NOMO-1 (cell line): ENCODE measurements around the gene BHLHA15.
"Not testable (repeated sequence)": the region's sequence is repeated elsewhere in the genome, so short reads cannot be mapped to it uniquely, and the experiment has no call there.

Experiments
- DNase-seq, 2 experiments: peaks; one replicate each; lab custom pipeline; 2025; ENCODE audit not compliant: unreplicated experiment in 2 of 2; lab: John Stamatoyannopoulos, UW

The BHLHA15 gene

DNA sequence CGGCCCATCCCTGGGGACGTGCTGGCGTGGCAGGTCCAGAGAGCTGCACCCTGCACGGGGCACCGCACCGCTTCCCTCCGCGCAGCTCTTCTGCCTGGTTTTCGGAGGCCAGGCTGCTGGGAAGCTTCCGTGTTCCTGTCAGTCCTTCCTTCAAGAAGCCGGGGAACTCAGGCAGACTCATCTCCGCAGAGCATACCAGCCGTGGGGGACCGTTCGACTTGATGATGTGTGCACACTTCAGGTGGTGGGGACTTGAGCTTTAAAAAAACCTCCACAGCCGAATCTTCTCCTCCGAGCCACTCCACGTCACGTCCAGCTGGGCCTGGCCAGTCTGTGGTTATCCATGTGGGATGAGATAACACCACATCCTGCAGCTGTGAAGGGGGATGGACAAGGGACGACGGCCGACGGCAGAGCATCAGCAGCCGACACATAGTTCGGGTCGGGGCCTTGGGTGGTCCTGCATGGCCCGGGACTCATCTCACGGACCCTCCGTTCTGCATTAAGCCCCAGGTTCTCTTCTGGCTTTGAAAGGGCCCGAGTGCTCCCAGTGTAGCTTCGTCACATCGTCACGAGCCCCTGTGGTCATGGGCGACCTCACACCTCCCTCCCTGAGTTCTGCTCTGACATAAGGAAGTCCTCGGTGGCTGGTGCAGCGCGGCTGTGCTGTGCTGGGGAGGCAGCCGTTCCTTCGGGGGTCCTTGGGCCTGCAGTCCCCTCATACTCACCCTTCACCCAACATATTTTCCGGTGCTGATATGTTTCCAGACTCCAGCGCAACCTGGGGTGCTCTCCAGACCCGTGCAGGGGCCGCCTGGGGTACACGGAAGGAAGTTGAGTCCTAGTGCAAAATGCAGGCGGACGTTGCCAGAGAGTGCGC is 4.5 kb upstream of the BHLHA15 start:
- DNase-seq = no peak

DNA sequence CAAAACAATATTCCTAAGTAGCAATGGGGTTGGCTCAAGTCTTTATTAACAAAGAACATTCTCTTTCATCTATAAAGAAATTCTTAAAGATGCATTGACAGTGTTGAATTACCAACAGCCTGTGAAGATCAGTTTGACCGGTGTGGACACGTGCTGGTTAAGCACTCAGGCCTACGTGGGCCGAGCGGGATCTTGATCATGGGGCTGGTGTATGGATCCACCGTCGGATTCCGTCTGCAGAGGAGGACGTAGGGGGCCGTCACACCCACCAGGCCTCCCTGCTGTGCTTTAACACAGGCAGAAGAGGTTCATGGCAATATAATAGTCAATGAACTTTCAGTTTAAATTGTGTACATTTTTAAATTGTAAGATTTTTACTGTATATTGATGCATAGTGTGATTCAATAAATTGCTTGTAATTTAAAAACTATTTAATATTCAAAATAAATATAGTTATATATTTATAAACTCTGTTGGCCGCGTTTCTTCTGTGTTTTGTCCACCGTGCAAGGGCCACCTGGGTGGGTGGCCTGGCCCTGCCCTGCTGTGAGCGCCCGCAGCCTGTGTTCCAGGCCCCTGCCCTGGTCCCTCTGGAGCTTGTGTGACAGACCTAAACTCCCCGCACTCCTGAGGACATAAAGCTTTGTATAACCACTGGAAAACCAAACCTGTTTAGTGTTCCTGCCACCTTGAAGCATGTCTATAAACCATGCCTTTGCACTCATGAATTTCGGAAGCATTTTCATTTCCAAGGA is 1.9 kb upstream of the BHLHA15 start:
- DNase-seq = no peak

DNA sequence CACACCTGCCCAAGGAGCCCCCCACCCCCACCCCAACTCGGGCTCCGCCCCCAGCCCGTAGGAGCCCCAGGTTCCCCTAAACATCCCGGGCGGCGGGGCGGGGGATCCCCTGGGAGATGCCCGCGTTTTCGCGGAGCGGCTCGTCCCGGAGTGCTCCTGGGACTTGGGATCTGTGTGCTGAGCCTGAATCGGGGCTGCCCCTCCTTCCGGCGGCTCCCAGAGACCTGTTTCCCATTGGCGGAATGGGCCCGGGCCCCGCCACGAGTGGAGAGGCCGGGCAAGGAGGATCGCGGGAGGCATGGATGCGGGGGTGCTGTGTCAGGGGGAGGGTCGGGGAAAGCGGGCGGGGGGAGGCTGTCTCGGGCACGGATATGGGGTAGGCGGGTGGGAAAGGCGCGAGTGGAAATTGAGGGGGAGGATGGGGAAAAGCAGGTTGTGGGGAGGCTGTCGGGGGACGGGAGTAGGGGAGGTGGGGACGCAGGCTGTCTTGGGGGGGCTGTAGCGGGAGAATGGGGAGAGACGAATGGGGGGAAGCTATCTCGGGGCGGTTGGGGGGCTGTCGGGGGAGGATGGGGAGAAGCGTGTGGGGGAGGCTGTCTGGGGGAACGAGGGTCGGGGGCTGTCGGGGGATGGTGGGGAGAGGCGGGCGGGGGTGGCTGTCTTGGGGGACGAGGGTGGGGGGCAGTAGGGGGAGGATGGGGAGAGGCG is 572 bp upstream of the BHLHA15 start:
- no peak for DNase-seq

DNA sequence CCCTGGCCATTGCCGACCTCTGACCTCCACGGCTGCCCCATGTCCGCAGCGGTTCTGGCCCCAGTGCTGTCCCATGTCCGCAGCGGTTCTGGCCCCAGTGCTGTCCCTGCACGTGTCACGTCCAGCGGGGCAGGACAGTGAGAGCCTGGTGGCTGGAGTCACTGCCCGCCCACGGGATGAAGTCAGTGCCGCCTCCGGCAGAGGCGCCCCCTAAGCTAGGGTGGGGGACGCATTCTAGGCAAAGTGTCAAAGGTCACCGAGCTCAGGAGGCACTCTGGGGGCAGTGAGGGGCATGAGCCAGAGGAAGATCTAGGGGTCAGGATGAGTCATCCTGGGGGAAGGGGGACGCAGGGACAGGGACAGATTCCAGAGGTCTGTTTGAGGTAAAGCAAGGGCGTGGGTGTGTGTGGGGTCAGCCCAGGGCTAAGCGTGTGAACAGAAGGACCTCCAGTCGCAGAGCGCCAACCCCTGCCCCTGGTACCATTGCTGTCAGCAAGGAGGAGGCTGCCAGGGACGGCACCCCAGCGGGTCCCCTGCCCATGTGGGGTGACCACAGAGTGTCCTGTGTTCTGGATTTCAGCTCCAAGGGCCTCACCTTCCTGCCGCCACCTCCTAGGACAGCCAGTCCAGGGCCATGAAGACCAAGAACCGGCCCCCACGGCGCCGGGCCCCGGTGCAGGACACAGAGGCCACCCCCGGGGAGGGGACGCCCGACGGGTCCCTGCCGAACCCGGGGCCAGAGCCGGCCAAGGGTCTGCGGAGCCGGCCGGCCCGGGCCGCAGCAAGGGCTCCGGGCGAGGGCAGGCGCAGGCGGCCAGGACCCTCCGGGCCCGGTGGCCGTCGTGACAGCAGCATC is 665 bp downstream of the BHLHA15 start:
- DNase-seq = no peak

DNA sequence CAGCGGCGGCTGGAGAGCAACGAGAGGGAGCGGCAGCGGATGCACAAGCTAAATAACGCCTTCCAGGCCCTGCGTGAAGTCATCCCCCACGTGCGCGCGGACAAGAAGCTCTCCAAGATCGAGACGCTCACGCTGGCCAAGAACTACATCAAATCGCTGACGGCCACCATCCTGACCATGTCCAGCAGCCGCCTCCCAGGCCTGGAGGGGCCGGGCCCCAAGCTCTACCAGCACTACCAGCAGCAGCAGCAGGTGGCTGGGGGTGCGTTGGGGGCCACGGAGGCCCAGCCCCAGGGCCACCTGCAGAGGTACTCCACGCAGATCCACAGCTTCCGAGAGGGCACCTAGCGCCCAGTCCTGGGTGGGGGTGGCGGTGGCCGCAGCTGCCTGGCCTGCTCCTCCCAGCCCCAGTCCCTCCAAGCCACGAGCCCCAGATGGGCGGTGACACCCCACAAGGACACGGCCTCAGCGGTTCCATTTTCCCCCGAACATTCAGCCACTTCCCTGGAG is 1.3 kb downstream of the BHLHA15 start:
- no peak for DNase-seq

DNA sequence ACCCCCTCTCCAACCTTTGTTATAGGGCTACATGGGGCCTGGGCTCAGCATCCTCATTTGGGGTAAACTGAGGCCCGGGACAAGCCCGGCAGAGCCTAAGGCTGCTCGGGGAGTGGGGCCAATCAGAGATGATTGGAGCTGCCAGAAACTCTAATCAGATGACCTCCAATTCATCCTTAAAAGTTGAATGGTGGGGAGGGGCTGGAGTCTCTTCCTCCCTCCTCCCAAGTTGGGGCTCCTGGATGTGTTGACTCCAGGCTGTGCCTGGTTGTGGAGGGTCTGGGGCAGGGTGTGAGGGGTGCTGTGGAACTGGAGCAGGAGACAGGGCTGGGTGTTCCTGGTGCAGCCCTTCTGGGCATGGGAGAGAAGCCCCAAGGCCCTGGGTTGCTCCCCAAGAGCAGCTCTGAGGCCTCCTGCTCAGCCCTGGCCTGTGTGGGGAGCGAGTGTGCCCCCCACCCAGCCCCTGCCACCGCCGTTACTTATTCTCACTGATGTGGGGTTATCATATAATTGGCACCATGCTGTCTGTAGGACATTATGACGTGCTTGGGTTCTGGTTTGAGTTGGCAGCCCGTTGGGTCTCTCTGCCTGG is 2.2 kb downstream of the BHLHA15 start:
- no peak for DNase-seq

DNA sequence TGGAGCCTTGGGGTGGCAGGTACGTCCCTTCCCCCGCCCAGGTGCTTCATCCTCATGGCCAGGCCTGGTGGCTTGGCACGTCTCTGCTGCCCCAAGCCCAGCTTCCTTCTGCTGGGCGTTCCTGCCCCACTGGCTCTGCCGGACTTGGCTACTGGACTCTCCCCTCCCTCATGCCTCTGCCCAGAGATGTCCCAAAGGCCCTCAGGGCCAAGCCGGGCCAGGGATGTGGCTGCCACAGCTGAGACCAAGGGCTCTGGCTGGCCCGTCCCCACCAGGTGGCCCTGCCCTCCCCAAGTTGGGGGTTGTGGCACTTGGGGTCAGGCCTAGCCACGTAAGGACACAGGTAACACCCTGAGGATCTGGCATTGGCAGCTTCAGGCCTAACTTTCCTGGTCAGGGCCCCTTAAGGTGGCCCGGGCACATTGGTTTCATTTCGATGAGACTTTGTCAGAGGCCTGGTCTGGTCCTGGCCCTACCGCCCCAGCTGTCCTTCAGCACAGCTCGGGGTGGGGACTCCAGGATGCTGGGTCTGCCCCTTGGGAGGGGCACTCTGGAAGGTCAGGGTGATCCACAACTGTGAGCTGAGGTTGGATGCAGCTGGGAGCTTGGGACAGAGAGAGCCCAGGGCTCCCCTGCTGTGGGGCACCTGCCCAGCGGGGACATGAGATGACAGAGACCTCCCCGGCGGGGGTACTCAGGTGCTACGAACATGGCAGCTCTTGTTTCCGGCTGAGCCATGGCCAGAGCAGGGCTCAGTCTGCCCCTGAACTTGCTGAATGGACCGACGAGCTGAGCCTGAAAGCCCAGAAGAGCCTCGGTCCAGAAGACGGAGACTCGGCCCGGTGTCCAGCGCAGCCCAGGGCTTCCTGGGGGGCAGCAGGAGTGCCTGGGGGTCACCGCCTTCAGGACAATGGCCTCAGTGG is 2.9 kb downstream of the BHLHA15 start:
- DNase-seq = no peak

DNA sequence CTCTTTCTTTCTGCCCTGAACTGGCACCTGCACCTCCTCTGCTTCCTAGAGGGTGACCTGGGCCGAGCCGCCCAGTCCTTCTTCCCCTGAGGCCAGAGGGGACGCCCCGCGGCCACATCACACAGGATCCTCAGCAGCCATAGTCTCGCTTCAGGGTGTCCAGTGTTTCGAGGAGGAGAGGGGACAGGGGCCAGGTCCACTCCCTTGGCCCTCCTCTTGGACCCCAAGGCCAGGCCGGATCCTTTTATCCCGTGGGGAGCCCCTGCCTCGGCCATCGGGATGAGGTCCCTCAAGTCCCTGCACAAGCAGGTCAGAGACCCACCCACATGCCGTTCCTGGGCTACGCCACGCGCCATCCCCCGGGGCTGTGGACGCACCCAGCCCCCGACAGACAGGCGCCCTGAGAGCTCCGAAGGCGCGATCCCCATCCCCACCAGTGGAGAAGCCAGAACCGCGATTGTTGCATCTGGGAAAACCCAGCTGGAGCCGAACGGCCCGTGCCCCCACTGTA is 3.6 kb downstream of the BHLHA15 start:
- DNase-seq = no peak

DNA sequence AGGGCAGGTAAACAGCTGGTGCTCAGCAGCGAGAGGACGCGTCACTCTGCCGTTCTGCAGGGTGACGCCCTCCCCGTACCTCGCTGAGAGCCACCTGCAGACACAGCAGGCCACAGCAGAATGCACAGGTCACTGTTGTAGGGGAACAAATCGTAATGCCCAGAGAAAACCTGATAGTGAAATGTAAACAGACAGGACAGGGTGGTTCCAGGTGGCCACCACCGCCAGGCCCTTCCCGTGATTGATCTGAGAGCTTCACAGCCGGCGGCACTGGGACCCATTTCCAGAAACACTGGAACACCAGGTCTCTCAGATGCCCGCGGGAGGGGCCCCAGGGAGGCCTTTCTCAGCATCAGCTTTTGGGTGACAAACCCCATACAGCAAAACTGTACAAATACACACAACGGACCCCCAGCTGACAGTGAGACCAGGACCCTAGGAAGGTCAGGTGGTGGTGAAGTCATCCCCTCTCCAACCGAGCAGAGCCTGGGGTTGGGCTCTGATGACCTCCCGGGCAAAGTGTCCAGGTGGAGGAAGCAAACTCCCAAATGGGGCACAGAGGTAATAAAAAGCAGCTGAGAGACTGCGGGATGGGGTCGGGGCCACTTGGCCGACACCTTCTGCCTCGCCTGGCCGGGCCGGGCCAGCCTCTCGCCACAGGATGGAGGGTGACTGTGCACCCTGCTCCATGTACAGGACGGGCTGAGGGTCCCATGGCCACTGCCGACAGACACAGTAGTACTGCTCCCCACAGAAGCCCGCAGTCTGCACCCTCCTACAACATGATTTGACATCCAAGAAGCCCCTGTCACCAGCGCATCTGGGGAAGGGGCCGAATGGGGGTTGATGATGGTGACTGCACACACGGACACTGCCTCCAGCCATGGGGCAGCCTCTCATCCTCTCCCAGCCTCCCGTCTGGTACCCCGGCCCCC is 4.6 kb downstream of the BHLHA15 start:
- DNase-seq = no peak

DNA sequence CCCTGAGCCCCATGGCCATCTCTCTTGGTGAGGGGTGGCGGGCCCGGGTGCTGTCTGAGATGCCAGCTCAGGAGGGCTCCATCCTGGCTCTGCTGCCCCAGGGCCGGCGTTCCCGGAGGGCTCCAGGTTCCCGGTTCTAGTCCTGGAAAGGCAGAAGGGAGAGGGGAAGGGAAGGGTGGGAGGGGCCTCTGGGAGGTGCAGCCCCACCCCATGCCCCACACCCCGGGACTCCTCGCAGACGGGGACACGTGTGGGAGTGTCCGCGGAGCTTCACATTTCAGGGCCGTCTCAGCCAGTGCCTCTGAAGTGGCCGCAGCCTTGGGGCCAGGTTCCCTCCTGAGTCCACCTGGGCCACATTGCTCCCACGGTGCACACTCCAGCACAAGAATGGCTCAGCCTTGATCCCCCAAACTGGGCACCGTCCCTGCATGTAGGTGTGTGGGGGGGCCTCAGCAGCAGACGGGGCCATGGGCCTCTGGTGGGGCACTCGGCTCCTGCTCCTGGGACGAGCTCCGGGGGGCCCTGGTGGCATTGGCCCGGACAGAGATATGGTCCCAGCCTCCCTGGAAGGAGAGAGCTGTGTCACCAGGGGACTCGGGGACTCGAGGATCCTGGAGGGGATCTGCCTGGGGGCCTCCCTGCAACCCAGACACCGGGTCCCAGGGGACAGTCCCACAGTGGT is 5.8 kb downstream of the BHLHA15 start:
- DNase-seq = no peak

DNA sequence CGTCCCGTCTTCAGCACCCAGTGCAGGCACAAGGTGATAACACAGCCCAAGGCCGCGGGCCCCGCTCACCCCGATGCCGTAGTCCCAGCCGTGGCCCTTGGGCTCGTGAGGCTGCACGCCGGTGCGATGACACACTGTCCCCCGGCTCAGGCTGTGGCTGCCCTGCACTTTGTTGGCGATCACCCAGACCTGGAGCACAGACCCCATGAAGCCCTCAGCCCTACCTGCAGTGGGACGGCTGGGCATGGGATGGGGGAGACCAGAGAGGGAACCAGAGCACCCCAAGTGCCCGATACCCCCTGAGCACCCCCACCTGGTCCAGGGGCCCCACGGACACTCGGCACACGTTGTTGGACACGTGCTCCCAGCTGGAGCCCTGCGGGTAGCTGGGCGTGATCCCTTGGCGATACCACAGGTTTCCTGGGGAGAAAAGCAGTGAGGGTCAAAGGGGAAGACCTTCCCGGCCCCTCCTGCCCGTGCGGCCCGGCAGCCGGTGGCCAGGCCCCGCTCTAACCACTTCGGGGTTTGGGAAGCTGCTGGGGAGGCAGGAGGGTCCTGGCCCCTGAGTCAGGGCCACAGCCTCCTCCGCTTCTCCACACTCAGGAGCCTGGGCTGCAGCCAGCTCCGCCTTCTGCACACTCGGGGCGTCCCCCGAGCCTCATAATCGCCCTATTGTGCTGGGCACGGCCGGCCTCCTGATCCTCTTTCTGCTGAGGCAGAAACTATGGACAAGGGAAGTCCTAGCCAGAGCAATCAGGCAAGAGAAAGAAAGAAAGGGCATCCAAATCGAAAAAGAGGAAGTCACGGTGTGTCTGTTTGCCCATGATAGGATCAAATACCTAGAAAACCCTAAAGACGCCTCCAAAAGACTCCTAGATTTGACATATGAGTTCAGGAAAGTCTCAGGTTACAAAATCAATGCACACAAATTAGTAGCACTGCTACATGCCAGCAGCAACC is 6.7 kb downstream of the BHLHA15 start:
- DNase-seq = peak; percentile 71 to 84

DNA sequence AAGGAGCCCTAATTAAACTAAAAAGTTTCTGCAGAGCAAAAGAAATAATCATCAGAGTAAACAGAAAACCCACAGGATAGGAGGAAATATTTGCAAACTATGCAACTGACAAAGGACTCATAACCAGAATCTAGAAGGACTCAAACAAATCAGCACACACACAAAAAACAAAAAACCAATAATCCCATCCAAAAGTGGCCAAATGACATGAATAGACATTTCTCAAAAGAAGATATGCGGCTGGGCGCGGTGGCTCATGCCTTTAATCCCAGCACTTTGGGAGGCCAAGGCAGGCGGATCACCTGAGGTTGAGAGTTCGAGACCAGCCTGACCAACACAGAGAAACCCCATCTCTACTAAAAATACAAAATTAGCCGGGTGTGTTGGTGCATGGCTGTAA is 8.1 kb downstream of the BHLHA15 start:
- not testable (repeated sequence) for DNase-seq

DNA sequence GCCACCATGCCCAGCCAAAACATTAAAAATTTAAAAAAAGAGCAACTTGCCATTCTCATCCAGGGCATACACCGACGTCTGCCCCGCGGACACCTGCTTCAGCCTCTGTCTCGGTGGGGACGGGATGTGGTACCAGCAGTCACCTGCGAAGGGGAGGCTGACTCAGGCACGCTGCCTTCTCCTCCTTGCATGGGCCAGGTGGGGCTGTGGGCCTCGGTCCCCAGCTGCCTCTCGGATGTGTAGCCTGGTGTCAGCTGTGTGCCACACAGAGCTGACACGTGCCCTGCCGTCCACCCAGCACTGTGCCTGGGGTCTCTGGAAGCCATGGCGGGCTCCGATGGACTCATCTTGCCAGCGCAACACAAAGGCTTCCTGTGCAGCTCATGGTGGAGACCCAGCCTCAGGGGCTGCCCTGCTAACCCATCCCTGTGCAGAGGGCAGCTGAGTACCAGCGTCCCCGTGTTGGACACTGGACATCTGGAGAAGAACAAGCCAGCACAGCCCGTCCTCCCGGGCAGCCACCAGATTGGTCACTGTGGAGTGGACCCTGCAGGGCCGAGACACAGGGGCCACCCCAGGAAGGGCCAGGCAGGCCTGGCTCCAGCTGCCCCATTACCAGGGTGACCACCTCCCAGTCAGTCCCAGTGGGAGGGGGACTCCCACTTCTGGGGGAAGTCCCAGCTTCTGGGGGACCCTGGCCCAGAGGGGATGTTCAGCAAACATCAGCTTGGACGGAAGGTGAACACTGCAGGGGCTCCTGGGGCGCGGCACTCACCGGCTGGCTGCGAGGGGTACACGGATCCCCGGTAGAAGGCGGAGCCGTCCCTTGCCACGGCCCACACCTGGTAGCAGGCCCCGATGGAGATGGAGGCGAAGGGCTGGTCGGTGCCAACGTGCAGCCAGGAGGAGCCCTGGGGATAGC is 10.6 kb downstream of the BHLHA15 start:
- DNase-seq = no peak

DNA sequence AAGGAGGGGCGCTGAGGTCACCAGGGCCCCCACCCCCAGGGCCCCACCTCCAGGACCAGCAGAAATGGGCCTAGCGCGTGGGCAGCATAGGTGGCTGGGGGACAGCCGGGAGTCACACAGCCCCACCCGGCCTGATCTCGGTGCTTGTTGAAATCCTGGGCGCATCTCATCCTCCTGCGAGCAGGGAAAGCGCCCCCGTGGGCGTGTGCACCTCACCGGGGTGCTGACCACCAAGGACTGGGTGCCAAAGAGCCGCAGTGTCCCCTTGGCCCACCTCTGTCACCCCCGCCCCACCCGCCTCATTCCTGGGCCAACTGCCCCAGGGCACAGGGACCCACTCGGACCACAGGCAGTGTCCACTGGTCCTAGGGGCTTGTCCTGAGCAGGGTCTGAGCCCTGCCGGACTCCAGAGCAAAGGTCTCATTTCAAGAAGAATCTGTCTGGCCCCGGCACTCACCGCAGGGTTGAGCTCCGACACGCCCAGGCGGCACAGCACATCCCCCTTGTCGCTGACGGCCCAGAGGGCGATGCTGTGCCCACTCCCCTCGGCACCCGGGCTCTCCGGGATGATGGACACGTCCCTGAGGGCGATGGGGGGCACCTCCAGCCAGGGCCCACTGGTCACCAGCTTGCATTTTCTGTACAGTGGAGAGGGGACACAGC is 11.4 kb downstream of the BHLHA15 start:
- DNase-seq = no peak
